Stimulated activated CD8-positive, alpha-beta memory T cell treated with anti-CD3 and anti-CD28 coated beads, Interleukin-15, amount 100 ng/mL, for 48 hours (primary cell): ENCODE results near the gene TACSTD2.
"Not testable (repeated sequence)": the region's sequence is repeated elsewhere in the genome, so short reads cannot be mapped to it uniquely, and the experiment has no call there.

ENCODE experiments used
- DNase-seq, 2 donors: peaks; one replicate each; pipeline ENCODE4 v3.0.0-alpha.2; 2020; ENCODE audit warnings: low read depth in 2 of 2

TACSTD2 gene, protein sequence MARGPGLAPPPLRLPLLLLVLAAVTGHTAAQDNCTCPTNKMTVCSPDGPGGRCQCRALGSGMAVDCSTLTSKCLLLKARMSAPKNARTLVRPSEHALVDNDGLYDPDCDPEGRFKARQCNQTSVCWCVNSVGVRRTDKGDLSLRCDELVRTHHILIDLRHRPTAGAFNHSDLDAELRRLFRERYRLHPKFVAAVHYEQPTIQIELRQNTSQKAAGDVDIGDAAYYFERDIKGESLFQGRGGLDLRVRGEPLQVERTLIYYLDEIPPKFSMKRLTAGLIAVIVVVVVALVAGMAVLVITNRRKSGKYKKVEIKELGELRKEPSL

DNA sequence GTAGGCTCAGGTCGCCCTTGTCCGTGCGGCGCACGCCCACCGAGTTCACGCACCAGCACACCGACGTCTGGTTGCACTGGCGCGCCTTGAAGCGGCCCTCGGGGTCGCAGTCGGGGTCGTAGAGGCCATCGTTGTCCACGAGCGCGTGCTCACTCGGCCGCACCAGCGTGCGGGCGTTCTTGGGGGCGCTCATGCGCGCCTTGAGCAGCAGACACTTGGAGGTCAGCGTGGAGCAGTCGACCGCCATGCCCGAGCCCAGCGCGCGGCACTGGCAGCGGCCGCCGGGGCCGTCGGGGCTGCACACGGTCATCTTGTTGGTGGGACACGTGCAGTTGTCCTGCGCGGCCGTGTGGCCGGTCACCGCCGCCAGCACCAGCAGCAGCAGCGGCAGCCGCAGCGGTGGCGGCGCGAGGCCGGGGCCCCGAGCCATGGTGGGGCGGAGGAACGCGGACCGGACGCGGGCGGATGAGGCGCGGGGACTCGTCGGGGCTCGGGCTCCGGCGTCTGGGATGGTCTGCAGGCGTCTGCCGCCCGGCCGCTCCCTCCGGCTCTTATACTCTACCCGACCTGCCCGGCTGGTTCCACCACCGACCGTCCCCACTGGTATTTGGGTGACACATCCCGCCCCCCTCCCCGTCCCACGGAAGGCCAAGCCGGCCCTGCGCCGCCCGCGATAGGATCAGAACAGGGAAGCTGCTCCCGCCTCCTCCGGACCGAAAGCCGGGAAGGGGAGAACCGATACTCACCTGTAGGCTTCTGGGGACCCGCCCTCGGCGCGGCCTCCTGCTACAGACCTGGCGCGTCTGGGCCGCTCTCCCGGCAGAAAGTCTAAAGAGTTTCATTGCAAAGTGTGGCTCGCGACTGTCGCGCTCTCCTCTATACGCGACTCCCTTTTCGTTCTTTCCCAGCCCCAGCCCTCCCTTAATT lies at the start of gene TACSTD2:
Gene TACSTD2, minus strand, starts transcription at position 526 of the 927 bp plus-strand sequence. Its CDS starts 96 bp downstream, at position 430.
- DNase-seq: no peak

DNA sequence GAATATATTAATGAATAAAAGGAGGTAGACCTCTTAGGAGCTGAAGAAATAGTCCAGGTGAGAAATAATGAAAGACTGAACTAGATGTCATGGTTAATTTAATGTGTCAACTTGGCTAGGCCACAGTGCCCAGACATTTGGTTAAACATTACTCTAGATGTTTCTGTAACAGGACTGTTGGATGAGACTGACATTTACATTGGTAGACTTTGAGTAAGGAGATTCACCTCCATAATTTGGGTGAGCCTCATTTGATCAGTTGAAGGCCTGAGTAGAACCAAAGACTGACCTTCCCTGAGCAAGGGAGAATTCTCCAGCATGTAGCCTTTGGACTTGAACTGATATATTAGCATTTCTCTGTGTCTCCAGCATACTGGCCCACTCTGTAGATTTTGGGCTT lies 49.2 kb upstream of the TACSTD2 start:
- no peak for DNase-seq

DNA sequence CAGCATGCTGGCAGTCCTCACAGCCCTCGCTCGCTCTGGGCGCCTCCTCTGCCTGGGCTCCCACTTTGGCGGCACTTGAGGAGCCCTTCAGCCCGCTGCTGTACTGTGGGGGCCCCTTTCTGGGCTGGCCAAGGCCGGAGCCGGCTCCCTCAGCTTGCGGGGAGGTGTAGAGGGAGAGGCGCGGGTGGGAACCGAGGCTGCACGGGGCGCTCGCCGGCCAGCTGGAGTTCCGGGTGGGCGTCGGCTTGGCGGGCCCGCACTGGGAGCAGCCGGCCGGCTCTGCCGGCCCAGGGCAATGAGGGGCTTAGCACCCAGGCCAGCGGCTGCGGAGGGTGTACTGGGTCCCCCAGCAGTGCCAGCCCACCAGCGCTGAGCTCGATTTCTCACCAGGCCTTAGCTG lies 46.2 kb upstream of the TACSTD2 start:
- DNase-seq: not testable (repeated sequence)

DNA sequence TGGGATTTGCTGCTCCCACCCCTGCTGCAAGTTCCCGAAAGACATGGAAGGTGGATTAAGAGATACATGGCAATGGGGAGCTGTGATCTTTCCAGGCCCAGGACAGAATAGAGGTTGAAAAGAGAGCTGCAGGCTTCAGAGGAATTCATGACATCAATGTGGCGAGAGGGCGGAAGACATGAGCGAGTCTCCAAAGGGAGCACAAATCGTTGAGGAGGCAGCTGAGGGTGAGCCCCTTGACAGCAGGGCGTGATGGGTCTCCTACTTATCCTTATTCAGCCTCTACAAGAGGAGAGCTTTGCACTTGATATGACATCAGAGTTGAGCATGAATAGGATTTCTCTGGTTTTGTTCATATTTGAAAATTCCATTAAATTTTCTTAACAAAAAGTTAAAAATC lies 45.5 kb upstream of the TACSTD2 start:
- DNase-seq: no peak

DNA sequence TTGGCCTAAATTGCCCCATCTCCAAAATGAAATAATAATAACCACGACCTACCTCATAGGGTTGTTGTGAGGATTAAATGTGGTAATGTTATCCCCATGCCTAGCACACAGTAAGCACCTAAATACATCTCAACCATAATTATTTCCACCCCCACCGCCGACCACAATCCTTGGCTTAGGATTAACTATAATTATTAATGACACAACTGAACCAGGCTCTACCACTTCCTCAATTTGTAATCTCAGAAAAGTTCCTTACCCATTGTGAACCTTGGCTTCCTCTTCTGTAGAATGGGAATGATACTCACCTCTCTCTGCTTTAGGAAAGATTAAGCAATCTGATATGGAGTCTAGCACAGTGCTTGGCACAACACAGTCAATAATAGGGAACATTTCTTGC lies 44.3 kb upstream of the TACSTD2 start:
- no peak for DNase-seq

DNA sequence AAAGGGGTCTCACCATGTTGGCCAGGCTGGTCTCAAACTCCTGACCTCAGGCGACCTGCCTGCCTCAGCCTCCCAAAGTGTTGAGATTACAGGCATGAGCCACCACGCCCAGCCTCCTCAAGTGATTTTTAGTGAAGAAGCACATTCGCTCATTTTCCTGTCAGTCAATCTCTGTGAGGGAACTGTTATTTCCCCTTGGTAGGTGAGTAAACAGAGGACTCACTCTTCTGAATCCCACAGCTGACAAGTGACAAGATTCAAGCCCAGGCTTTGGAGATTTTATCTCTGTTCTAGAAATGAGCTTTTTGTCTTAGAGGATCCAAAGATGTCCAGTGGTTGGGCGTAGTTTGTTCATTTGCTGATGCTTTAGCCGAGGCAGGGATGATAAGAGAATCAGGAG lies 43.9 kb upstream of the TACSTD2 start:
- DNase-seq: no peak

DNA sequence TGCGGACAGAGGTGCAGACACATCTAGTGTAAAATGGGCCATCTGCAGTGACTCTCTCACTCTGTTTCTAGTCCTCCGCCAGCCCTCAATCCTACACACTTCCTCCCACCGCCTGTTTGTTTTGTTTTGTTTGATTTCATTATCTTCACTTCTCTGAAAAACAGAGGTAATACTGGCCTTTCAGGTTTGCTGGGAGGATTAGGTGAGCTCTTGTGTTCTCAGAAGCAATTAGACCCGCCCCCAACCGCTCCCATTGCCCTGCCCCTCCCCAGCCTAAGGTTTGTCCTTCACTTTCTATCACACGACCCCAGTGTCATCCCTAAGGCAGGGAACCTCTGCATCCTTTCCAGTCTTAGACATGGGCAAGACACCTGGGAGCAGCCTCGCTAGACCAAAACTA lies 43.2 kb upstream of the TACSTD2 start:
- no peak for DNase-seq

DNA sequence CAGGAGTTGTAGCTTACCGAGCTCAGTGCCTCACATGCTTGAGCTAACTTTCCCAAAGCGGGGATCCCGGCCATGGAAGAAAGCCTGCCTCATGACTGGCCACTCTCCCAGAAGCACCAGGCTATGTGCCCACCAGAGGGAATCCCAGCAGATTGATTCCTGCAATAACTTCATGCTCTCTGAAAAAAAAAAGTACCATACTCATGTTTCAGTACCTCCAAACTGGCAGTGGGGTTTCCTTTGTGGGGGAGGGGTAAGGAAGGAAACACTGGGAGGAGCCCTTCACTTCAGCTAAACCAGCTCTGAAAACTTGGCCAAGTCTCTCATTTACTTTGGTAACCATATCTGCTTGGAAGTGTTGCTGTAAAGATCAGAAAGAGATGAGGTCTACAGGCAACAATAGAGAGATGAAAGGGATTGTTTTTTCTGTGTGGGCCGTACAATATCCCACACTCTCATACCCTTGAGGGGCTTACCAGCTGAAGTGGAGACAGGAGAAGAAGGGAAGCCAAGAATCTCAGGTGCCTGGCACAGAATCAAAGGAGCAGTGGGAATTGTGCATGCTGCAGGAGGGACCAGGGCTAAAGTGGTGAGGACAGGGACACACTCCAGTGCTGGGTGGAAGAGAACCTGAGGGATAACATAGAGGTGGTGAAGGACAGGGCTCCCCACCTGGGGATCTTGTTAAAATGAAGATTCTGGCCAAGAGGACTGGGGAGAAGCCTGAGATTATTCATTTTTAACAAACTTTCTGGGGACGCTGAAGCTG lies 42.4 kb upstream of the TACSTD2 start:
- no peak for DNase-seq

DNA sequence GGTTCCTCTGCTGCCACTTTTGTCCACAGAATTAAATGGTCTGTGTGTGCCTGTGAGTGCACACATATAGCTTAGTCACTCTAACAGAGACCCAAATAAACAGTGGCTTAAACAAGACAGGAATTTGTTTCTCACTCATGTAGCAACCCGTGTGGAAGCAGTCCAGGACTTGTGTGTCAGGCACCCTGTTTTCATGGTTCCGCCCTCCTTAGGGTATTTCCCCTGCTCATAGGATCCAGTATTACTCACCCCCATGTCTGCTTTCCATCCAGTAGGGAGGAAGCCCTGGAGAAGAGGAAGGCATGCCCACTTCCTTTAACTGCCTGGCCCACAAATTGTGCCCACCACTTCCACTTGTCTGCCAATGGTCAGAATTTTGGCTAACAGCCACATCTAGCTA lies 41.3 kb upstream of the TACSTD2 start:
- no peak for DNase-seq

DNA sequence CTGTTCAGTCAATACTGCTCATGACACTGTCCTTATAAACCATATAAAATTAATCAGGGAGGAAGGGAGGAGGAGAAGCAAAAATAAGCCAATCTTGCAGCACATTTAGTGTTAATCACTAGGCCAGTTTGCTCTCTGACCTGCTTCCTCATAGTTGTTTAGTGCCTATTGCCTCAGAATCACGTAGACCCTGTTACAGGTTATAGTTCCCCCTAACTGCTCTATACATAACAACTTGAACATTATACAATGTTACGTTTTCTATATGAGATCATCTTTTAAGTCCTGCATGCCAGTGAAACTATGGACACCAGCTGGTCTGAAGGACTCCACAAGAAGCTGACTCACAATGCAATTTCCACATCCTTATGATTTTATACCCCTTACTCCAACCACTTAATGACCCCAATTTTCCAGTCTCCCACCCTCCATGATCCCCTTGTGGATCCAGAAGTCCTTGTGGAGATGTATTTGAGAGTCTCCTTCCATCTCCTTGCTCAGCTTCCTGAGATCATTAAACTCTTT lies 34.9 kb upstream of the TACSTD2 start:
- no peak for DNase-seq

DNA sequence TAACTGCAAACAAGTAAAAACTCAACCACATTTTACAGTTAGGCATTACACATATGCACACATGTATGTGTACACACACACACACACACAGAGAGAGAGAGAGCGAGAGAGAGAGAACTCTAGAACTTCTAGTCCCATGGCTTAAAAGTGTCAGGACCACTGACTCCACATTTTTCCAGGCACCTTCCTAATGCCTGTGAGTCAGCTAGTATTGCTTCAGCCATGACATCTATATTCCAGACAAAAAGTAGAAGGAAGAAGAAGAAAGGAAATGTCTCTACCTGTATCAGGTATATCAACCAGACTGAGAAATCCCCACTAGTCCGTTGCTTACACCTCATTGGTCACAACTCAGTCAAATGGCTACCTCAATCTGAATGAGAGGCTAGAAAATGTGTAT lies 31.9 kb upstream of the TACSTD2 start:
- DNase-seq: no peak

DNA sequence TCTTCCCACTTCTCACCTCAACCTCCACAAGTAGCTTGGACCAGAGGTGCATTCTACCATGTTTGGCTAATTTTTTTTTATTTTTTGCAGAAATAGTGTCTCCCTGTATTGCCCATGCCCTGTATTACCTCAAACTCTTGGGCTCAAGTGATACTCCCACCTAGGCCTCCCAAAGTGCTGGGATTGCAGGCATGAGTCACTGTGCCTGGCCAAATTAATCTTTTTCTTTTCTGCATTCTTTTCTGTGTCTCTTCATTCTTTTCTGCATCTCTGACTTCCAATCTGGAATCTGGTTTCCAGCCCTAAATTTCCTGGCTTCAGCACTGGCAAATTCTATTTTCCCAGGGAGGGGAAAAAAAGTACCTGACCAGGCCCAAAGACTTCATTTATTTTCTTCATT lies 31.2 kb upstream of the TACSTD2 start:
- no peak for DNase-seq

DNA sequence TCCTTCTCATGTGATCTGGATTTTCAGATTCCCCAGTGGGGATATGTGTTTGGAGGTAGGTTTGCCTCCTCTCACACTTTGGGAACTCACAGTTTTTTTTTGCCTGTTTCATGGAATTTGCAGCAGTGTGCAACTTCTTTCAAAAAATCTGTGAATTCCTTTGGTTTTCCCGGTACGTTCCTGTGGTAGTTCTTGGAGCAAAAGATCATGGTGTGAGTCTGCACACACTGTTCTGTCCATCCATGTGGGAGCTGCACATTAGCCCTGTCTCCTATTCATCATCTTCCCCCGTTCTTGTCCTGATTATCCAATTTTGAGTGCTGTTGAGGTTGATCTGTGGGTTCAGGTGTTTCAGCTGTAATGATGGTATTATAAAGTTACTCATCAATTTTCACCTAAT lies 30.3 kb upstream of the TACSTD2 start:
- no peak for DNase-seq

DNA sequence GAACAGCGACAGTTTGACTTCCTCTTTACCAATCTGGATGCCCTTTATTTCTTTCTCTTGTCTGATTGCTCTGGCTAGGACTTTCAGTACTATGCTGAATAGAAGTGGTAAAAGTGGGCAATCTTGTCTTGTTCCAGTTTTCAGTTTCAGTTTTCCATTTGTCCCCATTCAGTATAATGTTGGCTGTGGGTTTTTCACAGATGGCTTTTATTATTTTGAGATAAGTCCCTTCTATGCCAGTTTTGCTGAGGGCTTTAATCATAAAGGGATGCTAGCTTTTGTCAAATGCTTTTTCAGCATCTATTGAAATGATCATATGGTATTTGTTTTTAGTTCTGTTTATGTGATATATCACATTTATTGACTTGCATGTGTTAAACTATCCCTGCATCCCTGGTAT lies 24.9 kb upstream of the TACSTD2 start:
- DNase-seq: not testable (repeated sequence)

DNA sequence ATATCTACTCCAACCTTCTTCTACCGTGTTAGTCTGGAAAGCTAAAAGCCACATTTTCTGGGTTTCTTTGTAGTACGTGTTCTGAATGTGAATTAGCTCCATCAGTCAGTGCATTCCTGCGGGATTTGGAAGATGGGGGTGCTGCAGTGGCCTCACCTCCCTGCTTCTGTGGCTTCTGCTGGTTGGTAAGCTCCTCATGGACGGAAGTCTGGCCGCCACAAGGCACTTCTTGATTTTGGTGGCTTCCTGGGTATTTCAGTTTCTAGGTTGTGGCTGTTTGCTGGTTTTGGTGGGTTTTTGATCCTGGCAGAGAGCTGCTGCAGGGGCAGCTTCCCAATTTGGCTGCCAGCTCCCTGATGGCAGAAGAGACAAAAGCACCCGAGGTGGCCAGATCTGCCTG lies 20.9 kb upstream of the TACSTD2 start:
- DNase-seq: no peak

DNA sequence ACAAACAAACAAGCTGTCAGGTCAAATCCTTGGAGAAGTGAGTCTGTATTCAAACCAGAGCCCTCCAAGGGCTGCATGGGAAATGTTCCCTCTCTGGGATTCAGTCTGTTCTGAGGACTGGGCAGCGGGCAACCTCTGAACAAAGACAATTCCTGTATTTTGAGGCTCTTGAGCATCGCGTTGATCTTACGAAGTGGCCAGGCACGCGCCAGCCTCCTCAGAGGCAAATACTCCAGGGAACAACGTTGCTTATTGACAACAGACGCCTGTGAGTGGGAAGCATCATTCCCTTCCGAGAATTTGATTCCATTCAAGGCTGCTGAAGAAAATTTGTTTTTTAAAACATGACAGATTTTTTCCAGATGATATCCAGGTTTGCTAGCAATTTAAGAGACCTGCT lies 20.0 kb upstream of the TACSTD2 start:
- no peak for DNase-seq

DNA sequence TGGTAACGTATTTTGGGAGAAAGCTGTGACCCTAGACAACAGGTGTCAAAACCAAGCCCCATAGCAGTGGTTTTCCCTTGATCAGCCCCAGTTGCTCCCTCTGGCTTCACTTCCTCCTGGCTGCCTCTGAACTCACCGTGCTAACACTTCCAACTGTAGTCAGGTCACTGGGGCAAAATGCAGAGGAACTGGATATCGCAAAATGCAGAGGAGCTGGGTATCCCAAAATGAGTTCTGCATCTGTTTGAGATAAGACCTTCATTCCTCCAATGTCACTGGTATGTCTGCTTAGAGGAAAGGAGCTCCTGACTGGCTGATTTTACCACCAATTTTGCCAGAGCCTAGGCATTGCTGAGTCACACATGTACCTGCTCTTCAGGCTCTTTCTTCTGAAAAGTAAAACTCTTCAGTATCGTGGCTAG lies 19.6 kb upstream of the TACSTD2 start:
- no peak for DNase-seq

DNA sequence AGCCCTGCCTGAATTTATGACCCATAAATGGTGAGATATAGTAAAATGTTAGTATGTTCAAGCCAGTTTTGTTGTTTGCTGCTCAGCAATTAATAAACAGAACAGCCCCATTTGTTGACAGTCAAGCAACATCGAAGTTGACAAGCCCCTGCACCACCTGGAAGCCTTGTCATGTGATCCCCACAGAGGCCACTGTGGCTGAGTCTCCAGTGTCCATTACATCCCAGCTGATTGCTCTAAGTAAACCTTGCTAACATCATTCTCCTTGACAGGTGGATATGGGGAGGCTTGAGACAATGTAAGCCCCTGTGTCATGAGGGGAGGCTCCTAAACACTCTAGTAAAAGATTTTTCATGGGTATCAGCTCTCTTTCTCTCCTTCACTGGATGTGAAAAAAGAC lies 17.5 kb upstream of the TACSTD2 start:
- DNase-seq: no peak

DNA sequence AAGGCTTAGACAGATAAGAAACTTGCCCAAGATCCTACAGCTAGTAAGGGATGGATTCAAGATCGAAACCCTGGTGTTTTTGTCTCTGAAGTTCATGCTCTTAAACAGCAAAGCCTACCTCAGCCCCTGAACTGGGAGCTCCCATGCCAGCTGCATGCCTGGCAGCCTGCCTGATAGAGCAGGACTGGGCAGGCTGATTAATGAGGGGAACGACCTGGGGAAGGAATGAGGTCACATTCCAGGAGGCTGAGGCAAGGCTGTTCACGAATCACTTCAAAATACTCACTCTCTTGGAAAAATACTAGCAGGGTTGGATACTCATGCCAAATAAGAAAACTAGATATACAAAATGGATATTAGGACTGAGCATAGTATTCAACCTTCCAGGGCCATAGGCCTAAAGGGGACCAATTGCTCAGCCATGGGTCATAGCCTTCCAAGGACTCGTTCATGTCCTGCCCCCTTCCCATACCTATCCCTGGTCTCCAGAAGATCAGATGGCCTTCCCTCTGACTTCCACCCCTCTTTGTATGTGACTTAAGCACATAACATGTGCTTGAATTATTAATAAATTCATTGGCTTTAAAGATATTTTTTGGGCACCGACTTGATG lies 15.6 kb upstream of the TACSTD2 start:
- DNase-seq: no peak

DNA sequence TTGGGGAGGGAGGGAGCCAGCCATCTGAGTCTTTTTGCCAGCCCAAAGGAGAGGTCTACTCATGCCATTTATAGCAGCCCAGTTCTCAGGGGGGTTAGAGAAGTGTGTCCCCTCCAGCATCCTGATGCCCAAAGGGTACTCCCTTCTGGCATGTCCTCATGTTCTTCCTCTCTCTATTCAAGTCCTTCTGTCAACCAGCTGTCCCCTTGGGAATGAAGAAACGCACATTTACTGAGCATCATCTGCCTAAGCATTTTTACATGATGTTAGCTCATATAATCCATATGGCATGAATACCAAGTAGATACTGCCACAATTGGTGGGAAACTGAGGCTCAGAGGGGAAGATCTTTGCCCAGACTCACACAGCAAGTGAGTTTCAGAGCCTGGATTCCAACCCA lies 14.8 kb upstream of the TACSTD2 start:
- DNase-seq: no peak

DNA sequence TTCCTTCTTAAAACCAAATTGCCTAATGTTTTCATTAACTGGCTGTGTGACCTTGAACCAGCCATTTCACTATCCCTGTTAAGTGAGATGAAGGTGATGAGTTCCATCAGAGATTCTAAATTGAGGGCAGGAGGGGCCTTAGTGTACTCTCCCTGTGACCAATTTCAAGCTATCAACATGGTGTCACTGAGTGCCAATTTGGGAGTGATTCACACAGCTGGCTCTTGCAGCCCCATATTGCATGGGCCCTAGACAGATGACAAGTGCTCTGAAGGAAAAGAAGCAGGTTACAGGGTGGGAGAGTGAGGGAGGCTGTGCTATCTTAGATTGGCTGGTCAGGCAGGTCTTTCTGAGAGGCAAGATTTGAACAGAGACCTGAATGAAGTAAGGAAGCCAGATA lies 13.0 kb upstream of the TACSTD2 start:
- no peak for DNase-seq

DNA sequence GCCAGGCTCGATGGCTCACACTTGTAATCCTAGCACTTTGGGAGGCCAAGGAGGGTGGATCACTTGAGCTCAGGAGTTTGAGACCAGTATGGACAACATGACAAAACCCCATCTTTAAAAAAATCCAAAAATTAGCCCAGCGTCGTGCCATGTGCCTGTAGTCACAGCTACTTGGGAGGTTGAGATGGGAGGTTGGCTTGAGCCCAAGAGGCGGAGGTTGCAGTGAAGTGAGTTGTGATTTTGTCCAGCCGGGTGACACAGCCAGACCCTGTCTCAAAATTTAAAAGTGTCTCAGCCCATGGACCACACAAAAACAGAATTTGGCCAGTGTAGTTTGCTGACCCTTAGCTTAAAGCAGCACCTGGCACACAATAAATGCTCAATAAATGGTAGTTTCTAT lies 11.3 kb upstream of the TACSTD2 start:
- DNase-seq: no peak
